ENCODE results near the gene HSPA8. TPM values are rescaled to one million over a fixed set of nuclear protein-coding genes. Genes with fewer than 3 reads are reported as not detected.

Gene HSPA8
- total and polyA plus RNA-seq, 2 of the 8 experiments (the other 6 are each of a cell fraction or from before 2014, with no cell fraction given): 1,491 to 2,155 TPM

DNA sequence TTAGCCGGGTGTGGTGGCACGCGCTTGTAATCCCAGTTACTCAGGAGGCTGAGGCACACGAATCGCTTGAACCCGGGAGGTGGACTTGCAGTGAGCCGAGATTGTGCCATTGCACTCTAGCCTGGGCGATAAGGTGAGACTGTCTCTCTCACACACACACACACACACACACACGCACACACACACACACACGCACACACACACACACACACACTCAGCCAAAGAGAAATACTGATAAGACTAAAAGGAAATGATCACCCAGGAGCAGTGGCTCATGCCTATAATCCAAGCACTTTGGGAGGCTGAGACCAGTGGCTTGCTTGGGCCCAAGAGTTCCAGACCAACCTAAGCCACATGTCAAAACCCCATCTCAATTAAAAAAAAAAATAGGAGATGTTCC, 20.8 kb downstream of the HSPA8 start:
- Histone ChIP-seq H3K23me2 (ENCODE audit: low read depth, low read length) (no peaks in the 10 kb centered on the region; the same call in 1 of the 2 replicates), H3K79me2 (ENCODE audit: control insufficient read depth in 1 of 2, insufficient read depth in 2 of 2, low read length in 2 of 2) (no peaks in the 10 kb centered on the region), H2AFZ (ENCODE audit: low read length) (no peak overlapping the region), H2BK5ac (ENCODE audit: low read depth, low read length) (no peak overlapping the region), H2BK12ac (ENCODE audit: low read depth, low read length) (no peak overlapping the region), H3K27me3 (replicated peaks in 1 of 4; ENCODE audit: control insufficient read depth in 3 of 4, extremely low read depth in 1 of 4, insufficient read depth in 3 of 4, low read length in 3 of 4) (no peaks in the 10 kb centered on the region), H3K14ac (ENCODE audit: insufficient read length) (no peak overlapping the region), H2BK20ac (ENCODE audit: low read length) (no peak overlapping the region), H3K18ac (ENCODE audit: extremely low read depth, low read length) (no peak overlapping the region), H3K4me3 (ENCODE audit: extremely low read depth in 1 of 4, insufficient read depth in 2 of 4, low read depth in 3 of 4, low read length in 4 of 4) (no peak overlapping the region), H4K5ac (ENCODE audit: insufficient read length, low read depth, low read length) (no peak overlapping the region), H3K23ac (ENCODE audit: insufficient read length) (no peak overlapping the region), H4K91ac (replicated peaks; ENCODE audit: insufficient read length, low read length) (no peak overlapping the region), H3K9me3 (ENCODE audit: insufficient read depth in 2 of 2, low read depth in 1 of 2, low read length in 1 of 2) (no peaks in the 10 kb centered on the region), H3K9ac (replicated peaks in 1 of 4; ENCODE audit: extremely low read depth in 1 of 4, low read depth in 3 of 4, low read length in 3 of 4) (no peak overlapping the region), H3K79me1 (ENCODE audit: low read depth, low read length) (no peaks in the 10 kb centered on the region), H2BK120ac (replicated peaks; ENCODE audit: low read depth, low read length) (no peak overlapping the region), H3K4ac (replicated peaks; ENCODE audit: insufficient read length, low read depth, low read length) (no peak overlapping the region), H2AK5ac (ENCODE audit: low read depth, low read length) (no peak overlapping the region), H3K27ac (ENCODE audit: low read depth, low read length) (no peak overlapping the region), H4K20me1 (replicated peaks in 1 of 2; ENCODE audit: control insufficient read depth in 1 of 2, insufficient read depth in 2 of 2, low read length in 2 of 2) (no peaks in the 10 kb centered on the region), H3K4me2 (ENCODE audit: insufficient read depth in 1 of 2, low read depth in 2 of 2, low read length in 2 of 2) (no peak overlapping the region), H3K4me1 (replicated peaks in 1 of 4; ENCODE audit: control insufficient read depth in 3 of 4, insufficient read depth in 4 of 4, low read length in 3 of 4) (no peaks in the 10 kb centered on the region), H2BK15ac (ENCODE audit: low read length) (no peak overlapping the region), H3K56ac (replicated peaks; ENCODE audit: insufficient read length, low read depth, low read length) (no peak overlapping the region), H3K36me3 (ENCODE audit: control insufficient read depth in 2 of 4, insufficient read depth in 4 of 4, low read length in 3 of 4) (no peaks in the 10 kb centered on the region), H4K8ac (ENCODE audit: extremely low read depth, insufficient read depth, low read length) (no peak overlapping the region)
- POLR2A ChIA-PET (ENCODE audit: partially characterized antibody): no interaction called here
- FAIRE-seq (no peak), DNase-seq (ENCODE audit: low read depth in 1 of 2, low spot score in 2 of 2) (no peak)
- 86% methylated on average over 10 of the region's 10 CpGs; no CpG with 5 or more reads in 1 of the 2 experiments for WGBS, 2 experiments (ENCODE audit: extremely low coverage in 1 of 2, insufficient coverage in 1 of 2, insufficient read length in 1 of 2, insufficient replicate concordance in 2 of 2, low coverage in 1 of 2, low lambda C conversion rate in 2 of 2, missing lambda C conversion rate in 1 of 2)
- TF ChIP-seq HDAC6 (IDR thresholded peaks at IDR 0.05; ENCODE audit: low read depth, low read length) (no peak), SAP30 (IDR thresholded peaks at IDR 0.05; ENCODE audit: insufficient read depth, insufficient replicate concordance, low read length) (no peak), GTF2F1 (IDR thresholded peaks at IDR 0.05; ENCODE audit: borderline replicate concordance, low read depth, low read length) (no peak), TBP (IDR thresholded peaks at IDR 0.05; ENCODE audit: low read depth, low read length) (no peak), CBX5 (IDR thresholded peaks at IDR 0.05; ENCODE audit: low read depth, low read length) (no peak), BRCA1 (IDR thresholded peaks at IDR 0.05; ENCODE audit: low read depth, low read length) (no peak), JUND (IDR thresholded peaks at IDR 0.05; ENCODE audit: low read length) (no peak), NANOG (IDR thresholded peaks at IDR 0.05; ENCODE audit: insufficient read depth, low read depth, low read length, poor library complexity, severe bottlenecking) (no peak), EGR1 (IDR thresholded peaks at IDR 0.05; ENCODE audit: borderline replicate concordance, low read depth, low read length) (no peak)
- TF ChIP-seq, protein P1, sequence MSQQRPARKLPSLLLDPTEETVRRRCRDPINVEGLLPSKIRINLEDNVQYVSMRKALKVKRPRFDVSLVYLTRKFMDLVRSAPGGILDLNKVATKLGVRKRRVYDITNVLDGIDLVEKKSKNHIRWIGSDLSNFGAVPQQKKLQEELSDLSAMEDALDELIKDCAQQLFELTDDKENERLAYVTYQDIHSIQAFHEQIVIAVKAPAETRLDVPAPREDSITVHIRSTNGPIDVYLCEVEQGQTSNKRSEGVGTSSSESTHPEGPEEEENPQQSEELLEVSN (IDR thresholded peaks at IDR 0.05): no peak
- TF ChIP-seq, protein P2, sequence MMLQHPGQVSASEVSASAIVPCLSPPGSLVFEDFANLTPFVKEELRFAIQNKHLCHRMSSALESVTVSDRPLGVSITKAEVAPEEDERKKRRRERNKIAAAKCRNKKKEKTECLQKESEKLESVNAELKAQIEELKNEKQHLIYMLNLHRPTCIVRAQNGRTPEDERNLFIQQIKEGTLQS (IDR thresholded peaks at IDR 0.05; ENCODE audit: insufficient read depth, low read depth, low read length): no peak
- CTCF ChIA-PET (ENCODE audit: partially characterized antibody): no interaction called here
